Brain microvascular endothelial cell (primary cell): Measurements from ENCODE around the gene ITGA2B.

Source experiments
- DNase-seq: peaks from one replicate; pipeline ENCODE4 v3.0.0-alpha.2; 2020
- H3K27ac ChIP-seq: fragments of 250-450 bp; sonication (Bioruptor Pico); 2 replicates; pipeline ENCODE4 v1.5.1; 2020; ENCODE audit warnings: mild to moderate bottlenecking, moderate library complexity
- H3K27me3 ChIP-seq: fragments of 250-450 bp; sonication (Bioruptor Pico); replicated peaks from 2 replicates; pipeline ENCODE4 v1.5.1; 2020; ENCODE audit warnings: mild to moderate bottlenecking
- H3K36me3 ChIP-seq: fragments of 250-450 bp; sonication (Bioruptor Pico); replicated peaks from 2 replicates; pipeline ENCODE4 v1.5.1; 2020; ENCODE audit warnings: mild to moderate bottlenecking
- H3K4me3 ChIP-seq: 2 replicates; pipeline ENCODE4 v1.5.1; 2011; ENCODE audit warnings: low read depth, mild to moderate bottlenecking, control low read depth, low read length, moderate library complexity
- in situ Hi-C: cut with HindIII; loops from 2 replicates; pipeline ENCODE4 v1.10.0; 2017; ENCODE audit warnings: low sequenced_read_pairs, low pct_ligation_motif_present
- TF ChIP-seq, protein P1 (sequence below): IDR thresholded peaks from 2 replicates; pipeline ENCODE4 v1.5.1; 2011; ENCODE audit warnings: low read depth, mild to moderate bottlenecking, moderate library complexity, low read length, control low read depth, inconsistent platforms; ENCODE audit errors: missing control alignments

The ITGA2B gene

DNA sequence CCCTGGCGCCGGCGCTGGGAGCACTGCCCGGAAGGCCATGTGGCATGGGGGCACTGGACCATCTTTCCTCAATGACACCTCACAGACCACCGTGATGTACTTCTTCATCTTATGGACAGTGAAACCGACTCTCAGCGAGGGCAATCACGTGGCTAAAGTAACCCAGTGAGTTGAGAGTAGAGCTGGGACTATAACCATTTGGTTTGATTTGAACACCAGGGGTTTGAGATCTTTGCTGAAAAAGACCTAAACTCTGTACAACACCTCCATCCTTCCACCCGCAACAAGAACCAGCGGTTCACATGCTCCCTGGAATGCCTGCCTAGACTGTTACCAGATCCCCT lies 3.3 kb downstream of the ITGA2B start:
- peak overlapping the region; percentile 59 for H3K4me3 ChIP-seq
- TF ChIP-seq, protein P1, sequence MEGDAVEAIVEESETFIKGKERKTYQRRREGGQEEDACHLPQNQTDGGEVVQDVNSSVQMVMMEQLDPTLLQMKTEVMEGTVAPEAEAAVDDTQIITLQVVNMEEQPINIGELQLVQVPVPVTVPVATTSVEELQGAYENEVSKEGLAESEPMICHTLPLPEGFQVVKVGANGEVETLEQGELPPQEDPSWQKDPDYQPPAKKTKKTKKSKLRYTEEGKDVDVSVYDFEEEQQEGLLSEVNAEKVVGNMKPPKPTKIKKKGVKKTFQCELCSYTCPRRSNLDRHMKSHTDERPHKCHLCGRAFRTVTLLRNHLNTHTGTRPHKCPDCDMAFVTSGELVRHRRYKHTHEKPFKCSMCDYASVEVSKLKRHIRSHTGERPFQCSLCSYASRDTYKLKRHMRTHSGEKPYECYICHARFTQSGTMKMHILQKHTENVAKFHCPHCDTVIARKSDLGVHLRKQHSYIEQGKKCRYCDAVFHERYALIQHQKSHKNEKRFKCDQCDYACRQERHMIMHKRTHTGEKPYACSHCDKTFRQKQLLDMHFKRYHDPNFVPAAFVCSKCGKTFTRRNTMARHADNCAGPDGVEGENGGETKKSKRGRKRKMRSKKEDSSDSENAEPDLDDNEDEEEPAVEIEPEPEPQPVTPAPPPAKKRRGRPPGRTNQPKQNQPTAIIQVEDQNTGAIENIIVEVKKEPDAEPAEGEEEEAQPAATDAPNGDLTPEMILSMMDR = no peak
- in situ Hi-C loops = no loop called here

DNA sequence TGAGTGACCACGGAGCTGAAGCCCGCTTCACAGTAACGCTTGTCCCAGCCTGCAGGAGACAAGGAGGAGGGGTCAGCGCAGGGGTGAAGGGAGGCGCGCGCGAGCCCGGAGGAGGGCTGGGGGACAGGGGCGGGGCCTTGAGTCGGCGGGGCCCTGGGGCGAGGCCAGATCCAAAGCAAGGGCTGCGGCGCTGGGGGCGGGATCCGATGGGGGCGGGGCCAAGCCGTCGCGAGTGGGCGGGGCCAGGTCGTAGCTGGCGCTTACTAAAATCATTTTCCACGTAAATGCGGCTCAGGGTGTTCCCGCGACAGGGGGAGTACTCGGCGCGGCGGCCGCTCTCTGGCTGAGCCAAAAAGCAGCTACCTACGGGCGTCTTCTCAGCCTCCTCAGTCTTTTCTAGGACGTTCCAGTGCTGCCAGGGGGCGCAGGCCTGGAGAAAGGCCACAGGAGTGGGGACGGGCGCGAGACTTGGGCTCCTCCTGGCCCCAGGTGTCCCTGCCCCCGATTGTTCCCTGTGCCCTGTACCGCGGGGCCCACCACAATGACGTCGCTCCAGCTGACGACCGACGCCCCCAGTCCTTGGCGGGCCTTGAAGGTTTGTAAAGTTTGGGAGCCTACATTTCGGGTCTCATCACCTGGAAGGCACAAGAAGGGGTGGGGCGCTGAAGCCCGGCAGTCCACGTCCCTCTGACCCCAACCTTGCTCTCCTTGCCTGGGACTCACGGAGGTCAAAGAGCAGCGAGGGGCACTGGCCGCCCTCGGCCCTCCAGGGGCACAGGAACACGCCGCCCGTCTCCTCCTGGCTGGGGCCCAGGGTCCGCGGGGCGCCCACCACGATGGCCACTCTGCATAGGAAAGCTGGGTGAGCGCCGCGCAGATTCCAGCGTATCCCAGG lies 3.9 kb downstream of the ITGA2B start:
- TF ChIP-seq, protein P1 = peak; percentile 35
- Histone ChIP-seq H3K4me3 (peak overlapping the region; percentile 59), H3K36me3 (no peaks in the 10 kb centered on the region), H3K27ac (no peak overlapping the region), H3K27me3 (peaks cover 7% of the 10 kb centered on the region)
- in situ Hi-C loops = no loop called here
- DNase-seq = peak; percentile 51

More for the DNA sequence above, 3.3 kb downstream of the ITGA2B start:
- Histone ChIP-seq H3K36me3 (no peaks in the 10 kb centered on the region), H3K27ac (no peak overlapping the region), H3K27me3 (peaks cover 7% of the 10 kb centered on the region)
- DNase-seq = no peak

DNA sequence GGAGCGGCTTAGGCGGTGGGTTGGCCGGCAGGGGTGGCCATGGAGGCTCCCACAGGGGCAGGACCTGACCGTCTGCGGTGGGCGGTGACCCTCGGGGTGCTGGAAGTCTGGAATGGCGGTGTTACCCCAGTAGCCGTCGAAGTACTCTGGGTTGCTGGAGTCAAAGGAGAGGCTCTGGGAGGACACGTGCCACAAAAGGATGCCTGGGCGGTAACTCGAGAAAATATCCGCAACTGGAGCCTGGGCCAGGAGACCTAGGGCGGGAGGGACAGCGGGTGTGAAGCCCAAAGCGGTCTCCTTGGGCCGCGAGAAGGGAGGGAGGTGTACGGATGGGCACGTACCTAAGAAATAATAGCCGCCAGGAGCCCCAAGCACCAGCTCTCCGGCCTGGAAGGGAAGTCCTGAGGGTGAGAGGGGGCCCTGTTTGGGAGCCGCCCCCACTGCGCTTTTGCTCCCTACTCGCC lies 4.6 kb downstream of the ITGA2B start:
- Histone ChIP-seq H3K27ac (no peak overlapping the region), H3K4me3 (peak overlapping the region; percentile 59), H3K27me3 (peaks cover 7% of the 10 kb centered on the region), H3K36me3 (no peaks in the 10 kb centered on the region)
- in situ Hi-C loops = no loop called here
- TF ChIP-seq, protein P1 = no peak
- DNase-seq = no peak

DNA sequence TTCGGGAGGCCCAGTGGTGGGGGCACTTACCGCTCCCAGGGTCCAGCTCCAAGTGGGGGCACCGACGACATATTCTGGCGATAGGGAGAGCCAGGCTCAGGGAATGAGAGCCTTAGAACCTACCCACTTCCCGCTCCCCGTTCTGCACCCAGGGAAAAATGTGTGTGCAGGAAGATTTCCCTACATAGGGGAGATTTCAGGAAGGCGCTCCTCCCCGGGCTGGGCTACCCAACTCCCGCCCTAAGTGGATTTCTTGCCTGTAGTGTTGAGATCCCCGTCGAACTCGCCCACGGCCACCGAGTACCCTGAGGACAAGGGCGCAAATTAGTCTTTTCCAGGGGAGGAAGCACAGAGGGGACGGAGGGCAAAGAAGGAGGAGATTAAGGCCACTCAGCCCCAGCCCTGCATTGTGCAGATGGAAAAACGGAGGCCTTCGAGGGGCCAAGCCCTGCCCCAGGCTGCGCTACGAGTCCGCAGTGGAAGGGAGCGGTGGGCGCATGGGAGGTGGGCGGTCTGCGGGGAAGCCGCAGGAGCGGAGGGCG lies 5.1 kb downstream of the ITGA2B start:
- Histone ChIP-seq H3K4me3 (no peak overlapping the region), H3K27ac (no peak overlapping the region), H3K27me3 (peaks cover 7% of the 10 kb centered on the region), H3K36me3 (no peaks in the 10 kb centered on the region)
- in situ Hi-C loops = no loop called here
- no peak for DNase-seq
- TF ChIP-seq, protein P1 = no peak

DNA sequence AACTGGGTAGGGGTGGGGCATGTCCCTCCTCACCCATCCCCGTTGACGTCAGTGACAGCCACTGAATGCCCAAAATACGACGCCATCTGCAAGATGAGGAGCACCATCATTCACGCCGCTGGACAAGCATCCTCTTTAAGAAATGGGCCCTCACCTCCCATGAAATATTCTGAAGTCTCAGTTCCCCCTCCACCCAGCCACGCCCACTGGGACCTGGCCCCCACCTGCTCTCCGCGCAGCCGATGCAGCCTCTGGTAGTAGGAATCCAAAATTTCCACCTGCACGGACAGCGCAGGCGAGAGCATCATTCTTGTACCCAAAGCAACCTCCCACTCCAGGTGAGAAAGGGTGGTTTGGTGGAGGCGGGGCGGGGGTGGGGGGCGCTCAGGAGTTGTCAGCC lies 5.6 kb downstream of the ITGA2B start:
- Histone ChIP-seq H3K36me3 (no peaks in the 10 kb centered on the region), H3K27me3 (peaks cover 7% of the 10 kb centered on the region), H3K27ac (no peak overlapping the region), H3K4me3 (no peak overlapping the region)
- no peak for DNase-seq
- TF ChIP-seq, protein P1 = no peak
- in situ Hi-C loops = no loop called here

DNA sequence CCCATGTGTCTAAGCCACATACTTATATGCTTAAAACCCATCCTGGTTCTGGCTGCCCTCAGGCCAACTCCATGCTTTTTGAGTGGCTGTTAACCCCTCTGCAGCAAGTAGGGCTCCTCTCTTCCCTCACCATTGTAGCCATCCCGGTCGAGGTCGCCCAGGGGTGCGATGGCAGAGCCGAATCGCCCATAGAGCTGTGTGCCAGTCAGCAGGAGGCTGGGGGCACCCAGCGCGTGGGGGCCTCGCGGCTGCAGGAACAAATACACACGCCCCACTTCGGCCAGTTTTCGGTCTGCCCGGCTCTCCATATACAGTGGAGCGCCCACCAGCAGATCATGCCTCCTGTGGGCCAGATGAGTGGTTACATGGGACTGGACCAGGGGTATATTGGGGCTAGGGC lies 6.1 kb downstream of the ITGA2B start:
- no peaks in the 10 kb centered on the region for H3K36me3 ChIP-seq
- TF ChIP-seq, protein P1 = no peak
- no peak for DNase-seq
- H3K4me3 ChIP-seq = no peak overlapping the region
- no peak overlapping the region for H3K27ac ChIP-seq
- peaks cover 7% of the 10 kb centered on the region for H3K27me3 ChIP-seq
- in situ Hi-C loops = no loop called here
